ENCODE measurements around the gene KRTAP16-1.

KRTAP16-1 gene

GRCh38 chr17:41324180-41325075, 15.3 kb upstream of the KRTAP16-1 start:
- Histone ChIP-seq H3K4me2 (ENCODE audit: low read length) (no peak overlapping the region), H3K27ac (ENCODE audit: low read length) (no peak overlapping the region), H3K36me3 (replicated peaks; ENCODE audit: low read depth, low read length) (no peaks in the 10 kb centered on the region), H3K4me1 (ENCODE audit: low read length) (no peaks in the 10 kb centered on the region), H3K79me2 (ENCODE audit: low read length) (no peaks in the 10 kb centered on the region), H4K20me1 (ENCODE audit: insufficient read depth, low read length) (no peaks in the 10 kb centered on the region), H3K27me3 (ENCODE audit: low read depth, low read length) (no peaks in the 10 kb centered on the region), H3K4me3 (ENCODE audit: low read length) (no peak overlapping the region), H3K9me3 (ENCODE audit: insufficient read depth, low read length) (no peaks in the 10 kb centered on the region), H3K9ac (ENCODE audit: low read length) (no peak overlapping the region), H2AFZ (ENCODE audit: low read depth, low read length) (no peak overlapping the region)
- no peak for TF ChIP-seq EZH2phosphoT487 (IDR thresholded peaks at IDR 0.05; ENCODE audit: low read depth)
- peak; percentile 30 for TF ChIP-seq CTCF (IDR thresholded peaks at IDR 0.05; ENCODE audit: low read depth, low read length)

GRCh38 chr17:41322903-41323895, 14.1 kb upstream of the KRTAP16-1 start:
- Histone ChIP-seq H3K4me1 (ENCODE audit: low read length) (no peaks in the 10 kb centered on the region), H4K20me1 (ENCODE audit: insufficient read depth, low read length) (no peaks in the 10 kb centered on the region), H3K27ac (ENCODE audit: low read length) (no peak overlapping the region), H3K4me2 (ENCODE audit: low read length) (no peak overlapping the region), H3K79me2 (ENCODE audit: low read length) (no peaks in the 10 kb centered on the region), H2AFZ (ENCODE audit: low read depth, low read length) (no peak overlapping the region), H3K27me3 (ENCODE audit: low read depth, low read length) (no peaks in the 10 kb centered on the region), H3K9me3 (ENCODE audit: insufficient read depth, low read length) (no peaks in the 10 kb centered on the region), H3K4me3 (ENCODE audit: low read length) (no peak overlapping the region), H3K9ac (ENCODE audit: low read length) (no peak overlapping the region), H3K36me3 (replicated peaks; ENCODE audit: low read depth, low read length) (no peaks in the 10 kb centered on the region)
- no peak for TF ChIP-seq CTCF (IDR thresholded peaks at IDR 0.05; ENCODE audit: low read depth, low read length)
- no peak for TF ChIP-seq EZH2phosphoT487 (IDR thresholded peaks at IDR 0.05; ENCODE audit: low read depth)

- no peak overlapping the region for H3K9ac ChIP-seq (ENCODE audit: low read length)
- no peaks in the 10 kb centered on the region for H3K4me1 ChIP-seq (ENCODE audit: low read length)
- no peak overlapping the region for H3K4me3 ChIP-seq (ENCODE audit: low read length)
- no peaks in the 10 kb centered on the region for H3K36me3 ChIP-seq (replicated peaks; ENCODE audit: low read depth, low read length)
- H3K27ac ChIP-seq (ENCODE audit: low read length) = no peak overlapping the region
- no peaks in the 10 kb centered on the region for H3K9me3 ChIP-seq (ENCODE audit: insufficient read depth, low read length)
- H3K4me2 ChIP-seq (ENCODE audit: low read length) = no peak overlapping the region
- TF ChIP-seq EZH2phosphoT487 (IDR thresholded peaks at IDR 0.05; ENCODE audit: low read depth) (no peak), CTCF (IDR thresholded peaks at IDR 0.05; ENCODE audit: low read depth, low read length) (peak; percentile 65)
- H3K27me3 ChIP-seq (ENCODE audit: low read depth, low read length) = no peaks in the 10 kb centered on the region
- H3K79me2 ChIP-seq (ENCODE audit: low read length) = no peaks in the 10 kb centered on the region
- H2AFZ ChIP-seq (ENCODE audit: low read depth, low read length) = no peak overlapping the region
- no peaks in the 10 kb centered on the region for H4K20me1 ChIP-seq (ENCODE audit: insufficient read depth, low read length)
Observed at GRCh38 chr17:41322094-41322902, 13.2 kb upstream of the KRTAP16-1 start.
